ENCODE measurements around the gene CCDC142.

GRCh38 chr2:74430502-74430901 lies 52.3 kb downstream of the CCDC142 start:
- no peak for TF ChIP-seq CTCF (IDR thresholded peaks at IDR 0.05)
- no peak for TF ChIP-seq POLR2A (IDR thresholded peaks at IDR 0.05)
- no peak for TF ChIP-seq POLR2AphosphoS5 (IDR thresholded peaks at IDR 0.05)

Measured in prostate gland (tissue), 2 donors.